ENCODE measurements around the gene UIMC1. TPM values are rescaled to one million over a fixed set of nuclear protein-coding genes. Genes with fewer than 3 reads are reported as not detected.
"Not testable (repeated sequence)": the region's sequence is repeated elsewhere in the genome, so short reads cannot be mapped to it uniquely, and the experiment has no call there.

The UIMC1 gene
- 19.9 and 24.3 TPM in 2 replicates for polyA plus RNA-seq (2012; rRNA removed)
- 23.5 and 25.1 TPM in 2 replicates for polyA plus RNA-seq (2012; cell fraction: cytosol; rRNA removed)
- 25.8 and 39.3 TPM in 2 replicates for polyA plus RNA-seq (2012; cell fraction: nucleus; rRNA removed)

DNA sequence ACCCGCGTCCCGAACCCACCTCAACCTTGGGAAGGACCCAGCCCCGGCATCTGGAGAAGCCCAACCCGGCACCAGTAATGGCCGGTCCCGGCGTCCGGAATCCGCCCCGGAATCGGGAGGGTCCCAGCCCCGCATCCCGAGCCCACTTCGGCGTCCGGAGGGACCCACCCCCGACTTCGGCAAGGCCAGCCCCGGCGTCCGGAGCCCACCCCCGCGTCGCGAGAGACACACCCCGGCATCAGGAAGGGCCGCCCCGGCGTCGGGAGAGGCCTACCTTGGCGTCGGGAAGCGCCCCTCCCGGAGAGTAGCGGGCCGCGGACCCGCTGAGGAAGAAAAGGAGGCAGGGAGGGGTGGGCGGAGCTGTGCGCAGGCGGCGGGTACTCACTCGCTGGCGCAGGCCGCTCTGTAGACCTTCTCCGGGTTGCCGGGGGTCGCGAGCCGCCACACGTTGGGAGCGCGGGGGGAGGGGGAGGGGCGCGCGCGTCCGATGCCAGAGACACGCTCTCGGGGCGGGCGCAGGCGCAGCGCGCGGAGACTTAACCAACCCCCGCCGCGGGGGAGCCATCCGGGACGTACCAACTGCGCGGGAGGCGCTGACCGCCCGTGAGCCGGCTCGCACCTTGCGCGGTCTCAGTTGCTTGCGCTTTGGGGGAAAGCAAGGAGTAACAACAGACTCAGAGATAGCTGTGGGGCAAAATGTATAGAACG is at the start of gene UIMC1:
Gene UIMC1, minus strand, starts transcription at position 515 of the 708 bp plus-strand sequence. CDS start 24,164 bp downstream, outside the sequence.
- DNase-seq = peak; percentile 97
- H3K9me2 ChIP-seq = no peaks in the 10 kb centered on the region
- TF ChIP-seq ELF1 (IDR thresholded peaks at IDR 0.05) (no peak), CHD2 (IDR thresholded peaks at IDR 0.05; ENCODE audit: low read length, partially characterized antibody) (peak; percentile 88), RXRA (IDR thresholded peaks at IDR 0.05; ENCODE audit: borderline replicate concordance, low read depth) (no peak), TAF1 (IDR thresholded peaks at IDR 0.05; ENCODE audit: borderline replicate concordance, low read depth, low read length) (peak; percentile 93), SIN3A (IDR thresholded peaks at IDR 0.05; ENCODE audit: borderline replicate concordance, low read depth, low read length) (peak; percentile 63; the same call in 1 of the 2 replicates), YY1 (IDR thresholded peaks at IDR 0.05; ENCODE audit: low read depth) (peak; percentile 54; the same call in 1 of the 2 replicates), NRF1 (IDR thresholded peaks at IDR 0.05; ENCODE audit: low read depth, low read length) (peak; percentile 89), MXI1 (IDR thresholded peaks at IDR 0.05; ENCODE audit: low read depth, low read length) (peak; percentile 38; the same call in 1 of the 2 replicates), POLR2AphosphoS5 (IDR thresholded peaks at IDR 0.05; ENCODE audit: low read depth, low read length) (peak; percentile 60), EP300 (IDR thresholded peaks at IDR 0.05; ENCODE audit: borderline replicate concordance in 1 of 2, low read depth in 1 of 2, low read length in 1 of 2) (peak in 1 of 2 experiments; percentile 56; a peak in 1 of 4 replicates), RCOR1 (IDR thresholded peaks at IDR 0.05; ENCODE audit: low read length) (no peak; the same call in none of the 2 replicates)
- TF ChIP-seq, protein P1, sequence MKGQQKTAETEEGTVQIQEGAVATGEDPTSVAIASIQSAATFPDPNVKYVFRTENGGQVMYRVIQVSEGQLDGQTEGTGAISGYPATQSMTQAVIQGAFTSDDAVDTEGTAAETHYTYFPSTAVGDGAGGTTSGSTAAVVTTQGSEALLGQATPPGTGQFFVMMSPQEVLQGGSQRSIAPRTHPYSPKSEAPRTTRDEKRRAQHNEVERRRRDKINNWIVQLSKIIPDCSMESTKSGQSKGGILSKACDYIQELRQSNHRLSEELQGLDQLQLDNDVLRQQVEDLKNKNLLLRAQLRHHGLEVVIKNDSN (IDR thresholded peaks at IDR 0.05; ENCODE audit: borderline replicate concordance, low read depth) = no peak
- H3K27ac ChIP-seq (ENCODE audit: low read depth in 2 of 2, low read length in 1 of 2) = peak within 1 kb of the TSS; percentile 85 to 88
- peaks cover 8% of the 10 kb centered on the region in 2 experiments; a peak in 3 of 4 replicates for H3K4me1 ChIP-seq (ENCODE audit: control insufficient read depth in 1 of 2, insufficient read depth in 2 of 2, low read depth in 1 of 2, low read length in 1 of 2)
- H3K36me3 ChIP-seq (replicated peaks in 1 of 2; ENCODE audit: control insufficient read depth in 1 of 2, insufficient read depth in 2 of 2, low read length in 1 of 2) = peaks cover 0 to 2% of the 10 kb centered on the region in 2 experiments
- no peaks in the 10 kb centered on the region for H3K9me3 ChIP-seq
- 4% methylated on average over 23 of the region's 83 CpGs for WGBS (ENCODE audit: low lambda C conversion rate)
- peak within 1 kb of the TSS; percentile 96 for H3K9ac ChIP-seq
- peak within 1 kb of the TSS; percentile 91 for H3K4me2 ChIP-seq
- H3K4me3 ChIP-seq (ENCODE audit: low read depth in 2 of 2, low read length in 1 of 2) = peak within 1 kb of the TSS; percentile 73 to 86
- peak within 1 kb of the TSS; percentile 88 for H2AFZ ChIP-seq (ENCODE audit: low read depth)
- no peaks in the 10 kb centered on the region for H3F3A ChIP-seq (replicated peaks; ENCODE audit: insufficient read depth)
- ChIA-PET POLR2A (interaction anchor here (1.0 to 1.1 kb wide), 3 partner anchors 16 to 475 kb away, joined by 3 to 4 read pairs (median 4); partner anchors contain the start of gene ZNF346), CTCF (interaction anchor here (0.6 to 5.2 kb wide), 13 partner anchors 9 to 348 kb away, joined by 3 to 21 read pairs (median 4); partner anchors contain the start of gene ZNF346)
- H4K20me1 ChIP-seq (ENCODE audit: insufficient read depth) = peaks cover 36% of the 10 kb centered on the region
- peaks cover 50% of the 10 kb centered on the region for H3K79me2 ChIP-seq (ENCODE audit: insufficient read depth)
- H3K27me3 ChIP-seq (ENCODE audit: insufficient read depth) = no peaks in the 10 kb centered on the region

DNA sequence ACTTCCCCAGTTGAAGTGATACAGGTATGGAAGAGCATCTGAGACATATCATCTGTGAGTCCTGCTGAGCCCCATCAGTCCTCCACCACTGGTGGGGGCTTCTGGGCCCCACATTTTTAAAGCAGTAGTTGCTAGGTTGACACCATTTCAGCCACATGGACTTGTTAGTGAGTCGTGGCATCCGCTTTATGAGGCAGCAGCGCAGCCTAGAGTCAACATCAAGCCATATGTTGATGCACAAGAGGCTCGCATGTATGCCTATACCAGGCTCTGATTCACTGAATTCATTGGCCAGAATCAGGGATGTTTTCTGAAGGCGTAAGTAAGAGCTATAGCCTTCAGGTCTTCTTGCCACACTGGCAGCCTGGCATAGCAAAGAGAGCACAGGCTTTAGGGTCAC is 42.7 kb upstream of the UIMC1 start:
- peaks cover 34 to 46% of the 10 kb centered on the region in 2 experiments for H3K36me3 ChIP-seq (replicated peaks in 1 of 2; ENCODE audit: control insufficient read depth in 1 of 2, insufficient read depth in 2 of 2, low read length in 1 of 2)
- WGBS (ENCODE audit: low lambda C conversion rate) = 87% methylated on average over 3 of the region's 5 CpGs
- TF ChIP-seq NRF1 (IDR thresholded peaks at IDR 0.05; ENCODE audit: low read depth, low read length) = no peak
- peak; percentile 25; the same call in 1 of the 2 replicates for TF ChIP-seq RAD21 (IDR thresholded peaks at IDR 0.05; ENCODE audit: low read length)

DNA sequence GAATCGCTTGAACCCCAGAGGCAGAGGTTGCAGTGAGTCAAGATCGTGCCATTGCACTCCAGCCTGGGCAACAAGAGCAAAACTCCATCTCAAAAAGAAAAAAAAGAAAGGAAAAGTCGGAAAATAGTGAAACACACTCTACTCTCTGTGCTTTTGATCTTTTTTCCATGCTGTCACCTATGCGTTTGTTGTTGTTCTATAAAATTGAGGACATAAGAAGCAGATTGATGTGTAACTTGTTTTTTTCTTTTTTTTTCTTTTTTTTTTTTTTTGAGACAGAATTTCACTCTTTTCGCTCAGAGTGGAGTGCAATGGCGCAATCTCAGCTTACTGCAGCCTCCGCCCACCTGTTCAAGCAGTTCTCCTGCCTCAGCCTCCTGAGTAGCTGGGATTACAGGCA is 42.0 kb upstream of the UIMC1 start:
- H3K4me3 ChIP-seq (ENCODE audit: low read depth in 2 of 2, low read length in 1 of 2); POLR2A ChIA-PET; CTCF ChIA-PET; H3K27me3 ChIP-seq (ENCODE audit: insufficient read depth); H3K4me2 ChIP-seq; H3K9me3 ChIP-seq; H3K9ac ChIP-seq; H3K27ac ChIP-seq (ENCODE audit: low read depth in 2 of 2, low read length in 1 of 2); H2AFZ ChIP-seq (ENCODE audit: low read depth); H4K20me1 ChIP-seq (ENCODE audit: insufficient read depth); H3K79me2 ChIP-seq (ENCODE audit: insufficient read depth); H3F3A ChIP-seq (replicated peaks; ENCODE audit: insufficient read depth); DNase-seq; H3K4me1 ChIP-seq (ENCODE audit: control insufficient read depth in 1 of 2, insufficient read depth in 2 of 2, low read depth in 1 of 2, low read length in 1 of 2); H3K9me2 ChIP-seq: not testable (repeated sequence)
- WGBS (ENCODE audit: low lambda C conversion rate) = 96% methylated on average over 7 of the region's 7 CpGs
- H3K36me3 ChIP-seq (replicated peaks in 1 of 2; ENCODE audit: control insufficient read depth in 1 of 2, insufficient read depth in 2 of 2, low read length in 1 of 2) = peaks cover 38 to 46% of the 10 kb centered on the region in 2 experiments

More for the DNA sequence above, 42.7 kb upstream of the UIMC1 start:
- H3K4me1 ChIP-seq (ENCODE audit: control insufficient read depth in 1 of 2, insufficient read depth in 2 of 2, low read depth in 1 of 2, low read length in 1 of 2) = no peaks in the 10 kb centered on the region
- no peaks in the 10 kb centered on the region for H3K9me2 ChIP-seq
- no peaks in the 10 kb centered on the region for H3K79me2 ChIP-seq (ENCODE audit: insufficient read depth)
- POLR2A ChIA-PET = no interaction called here
- H2AFZ ChIP-seq (ENCODE audit: low read depth) = no peak overlapping the region
- DNase-seq = no peak
- H3K4me3 ChIP-seq (ENCODE audit: low read depth in 2 of 2, low read length in 1 of 2) = peak overlapping the region in 1 of 2 experiments; percentile 1; a peak in 1 of 4 replicates
- no peak overlapping the region for H3K9ac ChIP-seq
- H3K27ac ChIP-seq (ENCODE audit: low read depth in 2 of 2, low read length in 1 of 2) = no peak overlapping the region
- no peaks in the 10 kb centered on the region for H3K27me3 ChIP-seq (ENCODE audit: insufficient read depth)
- CTCF ChIA-PET = no interaction called here
- H4K20me1 ChIP-seq (ENCODE audit: insufficient read depth) = no peaks in the 10 kb centered on the region
- H3F3A ChIP-seq (replicated peaks; ENCODE audit: insufficient read depth) = peaks cover 5% of the 10 kb centered on the region
- H3K9me3 ChIP-seq = no peaks in the 10 kb centered on the region
- no peak overlapping the region for H3K4me2 ChIP-seq
